Measurements from ENCODE around the gene USF2.
"Not testable (repeated sequence)": the region's sequence is repeated elsewhere in the genome, so short reads cannot be mapped to it uniquely, and the experiment has no call there.

Gene USF2

DNA sequence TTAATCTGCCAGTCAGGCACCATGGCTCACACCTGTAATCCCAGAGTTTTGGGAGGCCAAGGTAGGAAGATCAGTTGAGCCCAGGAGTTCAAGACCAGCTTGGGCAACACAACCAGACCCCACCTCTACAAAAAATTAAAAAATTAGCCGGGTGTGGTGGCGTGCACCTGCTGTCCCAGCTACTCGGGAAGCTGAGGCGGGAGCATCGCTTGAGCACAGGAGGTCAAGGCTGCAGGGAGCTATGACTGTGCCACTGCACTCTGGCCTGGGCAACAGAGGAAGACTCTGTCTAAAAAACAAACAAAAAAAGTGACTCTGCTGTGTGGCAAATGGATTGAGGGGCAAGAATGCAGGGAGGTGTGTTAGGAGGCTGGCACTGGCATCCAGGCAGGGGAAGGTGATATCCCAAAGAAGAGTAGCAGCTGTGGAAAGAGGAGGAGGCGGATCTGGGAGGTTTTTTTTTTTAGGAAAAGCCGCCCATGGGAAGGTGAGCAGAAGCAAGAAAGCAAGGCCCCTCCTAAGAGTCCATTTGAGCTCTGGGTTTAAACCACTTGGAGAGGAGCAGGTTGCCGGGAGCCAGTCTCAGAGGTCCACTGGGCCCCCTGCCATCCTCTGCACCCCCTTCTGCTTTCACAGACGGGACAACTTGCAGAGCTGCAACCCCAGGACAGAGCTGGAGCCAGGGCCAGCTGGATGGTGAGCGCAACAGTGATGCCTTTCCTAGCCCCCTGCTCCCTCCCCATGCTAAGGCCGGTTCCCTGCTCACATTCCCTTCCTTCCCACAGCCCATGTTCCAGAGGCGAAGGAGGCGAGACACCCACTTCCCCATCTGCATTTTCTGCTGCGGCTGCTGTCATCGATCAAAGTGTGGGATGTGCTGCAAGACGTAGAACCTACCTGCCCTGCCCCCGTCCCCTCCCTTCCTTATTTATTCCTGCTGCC, 15.7 kb downstream of the USF2 start:
- no peak for DNase-seq (ENCODE audit: low read depth in 2 of 2)

DNA sequence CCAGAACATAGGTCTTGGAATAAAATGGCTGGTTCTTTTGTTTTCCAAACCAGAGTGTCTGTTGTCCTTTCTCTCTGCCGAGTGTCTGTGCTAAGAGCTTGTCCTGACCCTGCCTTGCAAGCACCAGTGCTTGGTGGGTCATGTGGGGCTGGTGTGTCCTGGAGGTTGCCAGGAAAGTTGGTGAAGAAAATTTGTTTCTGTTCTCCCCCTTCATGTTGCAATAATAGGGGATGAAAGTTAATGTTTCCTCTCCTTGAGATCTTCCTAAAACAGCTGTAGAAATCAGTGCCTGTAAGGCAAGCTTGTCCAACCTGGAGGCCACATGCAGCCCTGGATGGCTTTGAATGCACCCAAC, 16.3 kb downstream of the USF2 start:
- no peak for DNase-seq (ENCODE audit: low read depth in 2 of 2)

DNA sequence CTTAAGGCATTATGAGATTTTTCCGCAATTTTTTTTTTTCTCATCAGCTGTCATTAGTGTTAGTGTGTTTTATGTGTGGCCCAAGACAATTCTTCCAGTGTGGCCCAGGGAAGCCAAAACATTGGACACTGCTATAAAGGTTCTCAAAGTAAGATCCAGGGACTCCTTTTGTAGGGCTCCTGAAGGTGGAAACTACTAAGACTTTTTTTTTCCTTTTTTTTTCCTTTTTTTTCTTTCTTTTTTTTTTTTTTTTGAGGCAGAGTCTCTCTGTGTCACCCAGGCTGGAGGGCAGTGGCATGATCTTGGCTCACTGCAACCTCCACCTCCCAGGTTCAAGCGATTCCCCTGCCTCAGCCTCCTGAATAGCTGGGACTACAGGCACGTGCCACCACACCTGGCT, 16.7 kb downstream of the USF2 start:
- DNase-seq (ENCODE audit: low read depth in 2 of 2): not testable (repeated sequence)

DNA sequence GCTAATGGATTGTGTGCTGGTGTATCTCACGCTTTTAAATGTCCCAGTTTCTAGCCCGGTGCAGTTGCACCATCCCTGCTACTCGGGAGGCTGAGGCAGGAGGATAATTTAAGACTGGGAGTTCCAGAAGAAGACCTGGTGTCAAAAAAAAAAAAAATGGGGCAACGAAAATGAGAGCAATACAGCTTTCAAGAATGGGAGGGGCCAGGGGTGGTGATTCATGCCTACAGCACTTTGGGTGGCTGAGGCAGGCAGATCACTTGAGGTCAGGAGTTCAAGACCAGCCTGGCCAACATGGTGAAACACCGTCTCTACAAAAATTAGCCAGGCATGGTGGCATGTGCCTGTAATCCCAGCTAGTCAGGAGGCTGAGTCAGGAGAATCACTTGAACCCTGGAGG, 17.3 kb downstream of the USF2 start:
- DNase-seq (ENCODE audit: low read depth in 2 of 2): not testable (repeated sequence)

DNA sequence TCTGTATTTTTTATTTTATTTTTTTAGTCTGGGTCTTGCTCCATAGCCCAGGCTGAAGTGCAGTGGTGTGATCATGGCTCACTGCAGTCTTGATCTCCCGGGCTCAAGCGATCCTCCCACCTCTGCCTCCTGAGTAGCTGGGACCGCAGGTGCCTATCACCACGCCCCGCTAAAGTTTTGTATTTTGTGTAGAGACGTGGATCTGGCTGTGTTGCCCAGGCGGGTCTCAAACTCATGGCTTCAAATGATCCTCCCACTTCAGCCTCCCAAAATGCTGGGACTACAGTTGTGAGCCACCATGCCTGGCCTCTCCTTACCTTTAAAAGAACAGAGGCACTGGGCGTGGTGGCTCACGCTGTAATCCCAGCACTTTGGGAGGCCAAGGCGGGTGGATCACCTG, 19.0 kb downstream of the USF2 start:
- no peak for DNase-seq (ENCODE audit: low read depth in 2 of 2)

DNA sequence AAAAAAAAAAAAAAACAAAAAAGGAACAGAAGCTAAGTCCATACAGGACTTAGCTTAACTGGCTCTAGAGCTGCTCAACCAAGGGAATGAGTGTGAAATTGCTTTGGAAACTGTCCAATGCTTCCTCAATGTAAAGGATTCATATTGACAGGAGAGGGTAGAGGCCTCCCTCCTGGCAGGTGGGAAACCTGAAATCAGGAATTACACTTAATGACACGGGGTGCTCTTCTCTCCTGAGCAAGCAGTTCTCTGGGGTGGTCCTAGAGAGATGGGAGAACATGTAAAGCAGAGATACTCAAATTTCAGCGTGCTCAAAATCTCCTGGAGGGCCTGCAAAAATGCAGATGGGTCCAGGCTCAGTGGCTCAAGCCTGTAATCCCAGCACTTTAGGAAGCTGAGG, 19.6 kb downstream of the USF2 start:
- DNase-seq (ENCODE audit: low read depth in 2 of 2): no peak

DNA sequence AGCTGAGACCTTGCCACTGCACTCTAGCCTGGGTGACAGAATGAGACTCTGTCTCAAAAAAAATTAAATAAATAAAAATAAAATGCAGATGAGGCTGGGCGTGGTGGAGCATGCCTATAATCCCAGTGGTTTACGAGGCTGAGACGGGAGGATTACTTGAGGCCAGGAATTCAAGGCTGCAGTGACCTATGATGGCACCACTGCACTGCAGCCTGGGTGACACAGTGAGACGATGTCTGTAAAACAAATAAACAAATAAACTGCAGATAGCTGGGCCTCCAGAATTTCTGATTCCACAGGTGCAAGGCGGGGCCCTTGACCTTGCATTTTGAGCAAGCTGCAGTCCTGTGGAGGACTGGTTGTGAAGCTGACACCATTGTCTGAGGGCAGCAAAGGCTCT, 20.1 kb downstream of the USF2 start:
- no peak for DNase-seq (ENCODE audit: low read depth in 2 of 2)

DNA sequence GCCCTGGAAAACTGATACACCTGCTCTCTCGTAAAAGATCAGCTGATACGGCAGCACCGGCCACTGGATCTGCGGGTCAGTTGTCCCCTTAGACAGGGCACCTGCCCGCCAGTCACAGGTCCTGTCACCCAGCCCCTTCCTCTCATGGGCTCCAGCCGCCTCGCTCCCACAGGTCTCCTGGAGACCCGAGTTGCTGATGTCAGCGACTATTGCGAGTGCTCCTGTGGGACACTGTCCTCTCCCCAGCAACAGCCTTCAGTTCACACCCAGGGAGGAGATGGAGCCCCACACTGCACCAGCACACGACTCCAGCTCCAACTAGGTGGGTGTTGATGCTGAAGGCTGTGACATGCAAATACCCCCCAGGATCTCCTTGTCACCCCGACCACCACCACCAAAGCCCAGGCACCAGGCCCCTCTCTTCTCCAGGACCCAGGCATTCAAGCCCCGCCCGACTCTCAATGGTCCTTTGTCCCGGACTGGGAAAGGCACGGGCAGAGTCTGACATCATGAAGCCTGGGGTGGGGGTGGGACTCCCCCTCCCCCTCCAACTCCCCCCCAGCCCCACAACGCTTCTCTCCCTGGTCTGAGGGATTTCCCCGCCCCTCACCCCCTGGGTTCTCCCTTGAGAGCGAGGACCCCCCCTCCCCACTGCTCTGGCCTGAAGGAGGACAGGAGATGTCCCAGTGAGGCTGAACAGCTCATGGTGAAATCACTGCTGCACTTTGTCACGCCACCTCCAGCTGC, 21.8 kb downstream of the USF2 start:
- no peak for DNase-seq (ENCODE audit: low read depth in 2 of 2)

DNA sequence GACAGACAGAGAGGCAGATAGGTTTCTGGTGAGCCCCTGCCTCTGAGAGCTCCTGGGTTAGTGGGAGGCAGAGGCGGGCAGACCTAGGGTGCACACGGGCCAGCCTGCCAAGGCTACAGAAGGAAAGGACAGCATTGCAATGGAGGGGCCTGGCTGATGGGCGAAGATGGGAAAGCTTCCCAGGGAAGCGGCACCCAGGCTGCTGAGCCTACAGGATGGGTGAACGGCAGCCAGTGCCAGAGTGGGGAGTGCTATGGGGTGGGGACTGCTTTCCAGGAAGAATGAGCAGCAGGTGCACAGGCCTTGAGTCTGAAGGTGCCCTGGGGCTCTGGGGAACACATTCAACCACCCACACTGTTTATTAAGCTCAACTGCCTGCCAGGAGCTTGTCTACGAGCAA, 22.5 kb downstream of the USF2 start:
- no peak for DNase-seq (ENCODE audit: low read depth in 2 of 2)

DNA sequence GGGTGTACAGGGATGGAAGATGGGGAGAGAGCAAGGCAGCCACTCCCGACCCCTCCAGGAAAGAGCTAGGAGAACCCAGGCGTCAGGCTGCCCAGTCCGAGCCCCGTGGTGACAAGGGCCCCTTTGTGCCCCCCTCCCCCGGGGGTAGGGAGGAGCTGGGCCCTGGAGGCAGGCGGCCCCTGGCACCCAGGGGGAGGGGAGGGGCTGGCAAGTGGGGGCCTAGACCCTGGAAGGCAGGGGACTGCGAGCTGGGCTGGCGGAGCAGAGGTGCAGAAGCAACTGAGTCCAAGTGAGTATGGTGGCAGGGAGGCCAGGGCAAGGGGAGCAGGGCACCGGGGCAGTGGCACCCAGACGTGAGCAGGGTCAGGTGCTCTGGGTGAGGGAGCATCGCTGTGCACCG, 23.2 kb downstream of the USF2 start, which contains the start of gene MAG:
TSS of gene MAG (plus strand) at position 246 of the 400 bp plus-strand sequence. CDS start 3,248 bp downstream, outside the sequence.
- DNase-seq (ENCODE audit: low read depth in 2 of 2): no peak

DNA sequence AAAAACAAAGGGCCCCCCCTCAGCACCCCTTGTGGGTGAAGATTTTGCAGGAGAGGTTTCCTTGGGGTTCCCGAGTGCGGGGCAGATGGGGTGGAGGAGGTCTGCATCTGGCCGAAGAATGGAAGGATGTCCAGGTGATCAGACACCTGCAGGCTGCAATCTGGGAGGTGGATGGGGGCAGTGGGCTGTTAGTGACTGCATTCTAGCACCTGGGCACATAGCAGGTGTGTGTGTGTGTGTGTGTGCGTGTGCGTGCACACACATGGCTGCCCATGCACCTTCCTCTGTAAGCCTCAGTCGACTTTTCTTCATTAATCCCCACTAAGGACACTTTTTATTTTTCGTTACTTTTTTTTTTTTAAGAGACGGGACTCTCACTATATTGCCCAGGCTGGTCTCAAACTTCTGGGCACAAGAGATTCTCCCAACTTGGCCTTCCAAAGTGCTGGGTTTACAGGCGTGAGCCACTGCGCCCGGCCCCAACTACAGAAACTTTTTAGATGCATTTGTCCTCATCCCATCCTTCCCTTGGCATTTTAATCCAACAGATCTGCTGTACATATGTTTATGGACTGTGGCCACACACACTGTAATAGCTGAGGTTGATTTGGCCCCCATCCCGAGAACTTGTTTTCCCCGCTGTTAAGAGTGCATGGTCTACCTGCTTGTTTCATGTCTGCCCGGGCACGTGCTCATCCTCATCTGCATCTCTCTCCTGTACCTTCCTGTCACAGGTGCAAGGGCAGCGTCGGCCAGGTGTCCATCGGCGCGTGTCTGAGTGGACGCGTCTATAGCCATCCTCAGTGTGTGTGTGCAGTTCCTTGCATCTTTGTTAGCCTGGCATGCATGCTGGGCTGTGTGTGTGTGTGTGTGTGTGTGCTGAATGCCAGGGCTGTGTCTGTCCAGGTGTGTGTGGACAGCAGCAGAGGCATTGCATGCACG, 23.9 kb downstream of the USF2 start:
- DNase-seq (ENCODE audit: low read depth in 2 of 2): no peak

DNA sequence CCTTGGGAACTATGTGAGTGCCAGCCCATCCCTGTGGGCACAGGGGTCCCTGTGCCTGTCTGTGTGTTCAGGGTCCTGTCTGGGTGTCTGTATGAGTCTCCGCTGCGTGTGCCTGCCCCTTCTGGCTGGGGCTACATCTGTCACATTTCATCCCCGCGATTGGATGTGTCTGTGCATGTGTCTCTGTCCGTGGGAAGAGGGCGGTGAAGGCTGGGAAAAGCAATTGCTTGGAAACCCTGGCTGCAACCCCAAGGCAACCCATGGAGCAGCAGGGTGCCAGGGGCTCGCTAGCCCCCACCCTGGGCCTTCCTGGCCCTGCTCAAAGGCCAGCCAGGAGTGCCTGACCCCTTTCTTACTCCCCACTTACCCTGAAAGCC, 24.6 kb downstream of the USF2 start:
- DNase-seq (ENCODE audit: low read depth in 2 of 2): no peak

DNA sequence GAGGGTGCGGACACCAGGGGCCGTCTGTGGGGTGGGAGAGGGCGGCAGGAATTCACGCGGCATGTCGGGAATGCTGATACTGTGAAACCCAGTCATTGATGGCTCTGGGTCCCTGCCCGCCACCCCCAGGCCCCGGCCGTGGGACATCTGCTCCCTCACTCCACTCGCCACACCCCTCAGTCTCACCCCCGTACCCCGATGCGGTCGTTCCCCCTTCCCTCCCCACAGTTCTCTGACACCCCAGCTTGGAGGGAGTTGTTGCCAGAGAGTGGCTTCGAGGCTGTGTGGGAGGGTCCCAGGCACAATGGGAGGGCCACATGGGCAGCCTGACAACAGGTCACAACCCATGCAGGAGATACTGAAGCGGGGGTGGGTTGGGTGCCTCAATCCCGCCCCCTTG, 25.0 kb downstream of the USF2 start:
- DNase-seq (ENCODE audit: low read depth in 2 of 2): no peak

DNA sequence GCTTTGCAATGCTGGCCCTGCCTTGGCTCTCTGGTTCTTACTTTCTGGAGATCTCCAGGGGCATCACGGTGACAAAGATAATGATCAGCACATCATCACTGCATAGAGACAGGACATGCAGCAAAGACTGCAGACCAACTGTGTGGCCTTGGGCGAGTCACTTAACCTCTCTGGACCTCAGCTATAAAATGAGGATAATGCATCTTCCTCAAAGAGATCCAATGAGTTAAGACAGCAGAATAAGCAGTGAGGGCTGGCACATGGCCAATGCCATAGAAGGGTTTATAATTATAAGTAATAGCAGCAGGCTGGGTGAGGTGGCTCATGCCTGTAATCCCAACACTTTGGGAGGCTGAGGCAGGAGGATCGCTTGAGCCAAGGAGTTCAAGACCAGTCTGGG, 25.6 kb downstream of the USF2 start:
- DNase-seq (ENCODE audit: low read depth in 2 of 2): no peak

DNA sequence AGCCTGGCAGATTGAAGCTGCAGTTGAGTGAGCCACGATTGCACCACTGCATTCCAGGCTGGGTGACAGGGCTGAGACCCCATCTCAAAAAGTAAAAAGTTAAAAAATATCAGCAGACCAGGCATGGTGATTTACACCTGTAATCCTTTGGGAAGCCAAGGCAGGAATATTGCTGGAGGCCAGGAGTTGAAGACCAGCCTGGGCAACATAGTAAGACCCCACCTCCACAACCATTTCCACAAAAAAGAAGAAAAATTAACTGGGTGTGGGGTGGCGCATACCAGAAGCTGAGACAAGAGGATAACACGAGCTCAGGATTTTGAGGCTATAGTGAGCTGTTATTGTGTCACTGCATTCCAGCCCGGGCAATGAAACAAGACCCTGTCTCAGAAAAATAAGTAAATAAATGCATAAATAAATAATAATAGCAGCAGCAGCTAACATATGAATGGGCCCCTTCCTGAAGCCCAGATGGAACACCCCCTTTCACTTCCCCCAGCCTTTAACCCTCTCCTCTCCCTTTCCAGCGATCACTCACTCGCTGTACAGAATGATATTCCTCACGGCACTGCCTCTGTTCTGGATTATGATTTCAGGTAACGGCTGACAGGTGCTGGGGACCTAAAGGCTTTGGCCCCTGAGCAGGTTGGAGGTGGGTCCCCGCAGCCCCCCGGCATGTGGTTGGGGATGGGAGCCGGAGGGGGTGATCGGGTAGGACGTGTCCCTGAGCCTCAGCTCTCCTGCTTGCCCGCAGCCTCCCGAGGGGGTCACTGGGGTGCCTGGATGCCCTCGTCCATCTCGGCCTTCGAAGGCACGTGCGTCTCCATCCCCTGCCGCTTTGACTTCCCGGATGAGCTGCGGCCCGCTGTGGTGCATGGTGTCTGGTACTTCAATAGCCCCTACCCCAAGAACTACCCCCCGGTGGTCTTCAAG, 26.4 kb downstream of the USF2 start:
- DNase-seq (ENCODE audit: low read depth in 2 of 2): no peak

DNA sequence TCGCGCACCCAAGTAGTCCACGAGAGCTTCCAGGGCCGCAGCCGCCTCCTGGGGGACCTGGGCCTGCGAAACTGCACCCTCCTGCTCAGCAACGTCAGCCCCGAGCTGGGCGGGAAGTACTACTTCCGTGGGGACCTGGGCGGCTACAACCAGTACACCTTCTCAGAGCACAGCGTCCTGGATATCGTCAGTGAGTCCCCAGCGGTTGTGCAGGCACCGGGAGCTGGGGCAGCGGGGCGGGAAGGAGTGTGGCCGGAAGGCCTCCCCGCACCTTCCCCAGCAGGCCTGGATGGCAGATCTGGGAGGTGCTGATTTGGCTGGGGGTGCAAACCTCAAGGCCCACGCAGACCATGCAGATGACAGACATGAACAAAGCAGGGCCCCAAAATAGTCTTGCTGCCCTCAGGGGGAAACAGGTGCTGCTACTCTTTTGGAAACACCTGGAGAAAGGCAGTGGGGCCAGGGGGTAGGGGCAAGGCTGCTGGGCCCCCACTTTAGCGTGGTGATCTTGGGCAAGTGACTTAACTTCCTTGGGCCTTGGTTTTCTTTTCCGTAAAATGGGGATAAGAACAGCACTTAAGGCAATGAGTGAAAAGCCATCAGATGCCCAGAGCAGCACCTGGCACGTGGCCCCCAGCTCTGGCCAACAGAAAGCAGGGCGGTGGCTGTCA, 27.2 kb downstream of the USF2 start:
- DNase-seq (ENCODE audit: low read depth in 2 of 2): no peak

DNA sequence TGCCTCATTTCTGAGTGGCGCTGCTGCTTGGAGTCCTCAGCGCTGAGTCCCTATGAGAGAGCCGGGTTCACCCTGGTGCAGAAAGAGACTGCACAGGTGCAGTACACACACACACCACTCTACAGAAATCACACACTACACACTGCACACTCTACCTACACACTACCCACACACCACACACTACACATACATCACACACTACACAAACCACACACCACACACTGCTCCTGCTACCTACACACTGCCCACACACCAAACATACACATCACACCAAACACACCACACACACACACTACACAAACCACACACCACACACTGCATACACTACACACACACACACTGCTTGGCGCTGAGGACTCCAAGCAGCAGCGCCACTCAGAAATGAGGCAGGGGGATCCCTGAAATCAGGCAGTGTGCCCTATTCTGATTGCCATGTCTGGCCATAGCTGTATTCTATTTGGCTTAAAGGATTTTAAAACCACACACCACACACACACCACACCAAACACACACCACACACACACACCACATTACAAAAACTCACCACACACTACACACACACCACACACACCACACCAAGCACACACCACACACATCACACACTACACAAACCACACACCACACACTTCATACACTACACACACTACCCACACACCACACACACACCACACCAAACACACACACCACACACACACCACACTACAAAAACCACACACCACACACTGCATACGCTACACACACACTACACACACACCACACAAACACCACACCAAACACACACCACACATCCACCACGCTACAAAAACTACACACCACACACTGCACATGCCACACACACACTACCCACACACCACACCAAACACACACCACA, 28.1 kb downstream of the USF2 start:
- DNase-seq (ENCODE audit: low read depth in 2 of 2): no peak

DNA sequence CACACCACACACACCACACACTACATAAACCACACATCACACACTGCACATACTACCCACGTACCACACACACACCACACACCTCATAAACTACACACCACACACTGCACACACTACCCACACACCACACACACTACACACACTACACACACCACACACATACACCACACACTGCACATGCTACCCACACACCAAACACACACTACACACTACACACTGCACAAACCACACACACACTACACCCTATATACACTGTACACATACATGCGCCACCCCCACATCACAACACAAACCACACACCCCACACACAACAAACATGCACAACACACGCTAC, 28.7 kb downstream of the USF2 start:
- no peak for DNase-seq (ENCODE audit: low read depth in 2 of 2)

DNA sequence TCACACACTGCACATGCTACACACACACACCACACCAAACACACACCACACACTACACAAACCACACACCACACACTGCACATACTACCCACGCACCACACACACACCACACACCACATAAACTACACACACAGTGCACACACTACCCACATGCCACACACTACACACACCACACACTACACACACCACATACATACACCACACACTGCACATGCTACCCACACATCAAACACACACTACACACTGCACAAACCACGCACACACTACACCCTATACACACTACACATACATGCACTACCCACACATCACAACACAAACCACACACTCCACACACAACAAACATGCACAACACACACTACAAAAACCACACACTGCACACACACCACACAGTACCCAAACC, 29.2 kb downstream of the USF2 start:
- no peak for DNase-seq (ENCODE audit: low read depth in 2 of 2)
